Calu3 (cell line): ENCODE data around the gene LRCH2. TPM values are rescaled to one million over a fixed set of nuclear protein-coding genes. Genes with fewer than 3 reads are reported as not detected.

Source experiments
- BruUV-seq: library from RNA; stranded (reverse); fragments of 400-500 nt; replicated peaks from 2 replicates; lab custom pipeline; 2021; lab: Mats Ljungman, UMichigan
- CTCF ChIA-PET: fragments of 300-600 bp; sonication (Branson Sonifier 250); formaldehyde crosslinking; loops from one replicate; lab custom pipeline; 2022; ENCODE audit warnings: antibody characterized with exemption; lab: Charles Lee
- DNase-seq: peaks from one replicate; pipeline ENCODE4 v3.0.0; 2022
- H3K27ac Mint-ChIP-seq: one replicate; pipeline ENCODE4 v1.8.0; 2022; ENCODE audit warnings: mixed read lengths; ENCODE audit not compliant: unreplicated experiment
- H3K27me3 Mint-ChIP-seq: one replicate; pipeline ENCODE4 v1.8.0; 2022; ENCODE audit warnings: mixed read lengths; ENCODE audit not compliant: unreplicated experiment
- H3K36me3 Mint-ChIP-seq: one replicate; pipeline ENCODE4 v1.8.0; 2022; ENCODE audit warnings: mild to moderate bottlenecking, moderate library complexity, mixed read lengths; ENCODE audit not compliant: insufficient read depth, unreplicated experiment
- H3K4me1 Mint-ChIP-seq: one replicate; pipeline ENCODE4 v1.8.0; 2022; ENCODE audit warnings: mild to moderate bottlenecking, low read depth, mixed read lengths; ENCODE audit not compliant: unreplicated experiment
- H3K4me3 Mint-ChIP-seq: one replicate; pipeline ENCODE4 v1.8.0; 2022; ENCODE audit warnings: mild to moderate bottlenecking, low read depth, moderate library complexity, mixed read lengths; ENCODE audit not compliant: unreplicated experiment
- H3K9me3 Mint-ChIP-seq: one replicate; pipeline ENCODE4 v1.8.0; 2022; ENCODE audit warnings: low read depth, mixed read lengths; ENCODE audit not compliant: unreplicated experiment
- intact Hi-C: fragments of 100-400 bp; cut with micrococcal nuclease; formaldehyde crosslinking; loops from one replicate; pipeline ENCODE4 v1.10.0; 2022; ENCODE audit not compliant: unreplicated experiment
- total RNA-seq: library from RNA; stranded (reverse); gene quantifications from 2 replicates; pipeline ENCODE4 v1.2.3, GENCODE V29; 2022
- TF ChIP-seq, protein P1 (sequence below): fragments of 200-600 bp; IDR thresholded peaks from one replicate; pipeline ENCODE4 v1.8.0; 2022; ENCODE audit warnings: antibody characterized with exemption; ENCODE audit not compliant: unreplicated experiment

The LRCH2 gene
- total RNA-seq, 1 experiment from 2014 or later, result not detected

DNA sequence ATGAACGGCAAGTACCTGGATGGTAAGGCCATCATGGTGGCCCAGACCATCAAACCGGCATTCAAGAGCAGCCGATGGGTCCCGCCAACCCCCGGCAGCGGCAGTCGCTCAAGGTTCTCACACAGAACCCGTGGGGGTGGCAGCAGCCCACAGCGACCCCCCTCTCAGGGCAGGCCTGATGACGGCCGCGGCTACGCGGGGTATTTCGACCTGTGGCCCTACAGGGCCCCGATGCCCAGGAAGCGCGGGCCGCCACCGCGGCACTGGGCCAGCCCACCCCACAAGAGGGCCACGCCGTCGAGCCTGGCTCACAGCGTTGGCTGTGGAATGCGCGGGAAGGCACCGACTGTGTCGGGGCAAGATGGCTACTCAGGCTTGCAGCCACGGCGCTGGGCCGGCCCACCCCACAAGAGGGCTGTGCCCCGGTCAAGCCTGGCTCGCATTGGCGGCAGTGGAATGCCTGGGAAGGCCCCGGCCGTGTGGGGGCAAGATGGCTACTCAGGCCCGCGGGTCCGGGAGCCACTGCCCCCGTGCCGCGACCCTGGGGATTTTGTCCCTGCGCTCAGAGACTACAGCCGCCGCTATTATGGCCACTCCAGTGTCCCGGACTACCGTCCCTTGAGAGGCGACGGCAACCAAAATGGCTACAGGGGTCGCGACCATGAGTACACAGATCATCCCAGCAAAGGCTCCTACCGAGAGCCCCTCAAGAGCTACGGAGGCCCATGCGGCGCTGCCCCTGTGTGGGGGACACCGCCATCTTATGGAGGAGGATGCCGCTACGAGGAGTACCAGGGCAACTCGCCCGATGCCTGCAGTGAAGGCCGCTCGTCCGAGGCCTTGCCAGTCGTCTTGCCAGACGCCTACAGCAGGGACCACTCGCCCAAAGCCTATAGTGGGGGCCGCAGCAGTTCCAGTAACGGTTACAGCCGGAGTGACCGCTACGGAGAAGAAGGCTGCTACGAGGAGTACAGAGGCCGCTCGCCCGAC, 44.0 kb downstream of the LRCH2 start:
- no peak for DNase-seq
- Mint-ChIP-seq H3K9me3 (peaks cover 6% of the 10 kb centered on the region), H3K4me1 (no peaks in the 10 kb centered on the region), H3K27me3 (no peaks in the 10 kb centered on the region), H3K36me3 (no peaks in the 10 kb centered on the region), H3K4me3 (no peak overlapping the region), H3K27ac (no peak overlapping the region)
- CTCF ChIA-PET, result no interaction called here
- BruUV-seq, result no TSS peak
- intact Hi-C loops, result no loop called here
- TF ChIP-seq, protein P1, sequence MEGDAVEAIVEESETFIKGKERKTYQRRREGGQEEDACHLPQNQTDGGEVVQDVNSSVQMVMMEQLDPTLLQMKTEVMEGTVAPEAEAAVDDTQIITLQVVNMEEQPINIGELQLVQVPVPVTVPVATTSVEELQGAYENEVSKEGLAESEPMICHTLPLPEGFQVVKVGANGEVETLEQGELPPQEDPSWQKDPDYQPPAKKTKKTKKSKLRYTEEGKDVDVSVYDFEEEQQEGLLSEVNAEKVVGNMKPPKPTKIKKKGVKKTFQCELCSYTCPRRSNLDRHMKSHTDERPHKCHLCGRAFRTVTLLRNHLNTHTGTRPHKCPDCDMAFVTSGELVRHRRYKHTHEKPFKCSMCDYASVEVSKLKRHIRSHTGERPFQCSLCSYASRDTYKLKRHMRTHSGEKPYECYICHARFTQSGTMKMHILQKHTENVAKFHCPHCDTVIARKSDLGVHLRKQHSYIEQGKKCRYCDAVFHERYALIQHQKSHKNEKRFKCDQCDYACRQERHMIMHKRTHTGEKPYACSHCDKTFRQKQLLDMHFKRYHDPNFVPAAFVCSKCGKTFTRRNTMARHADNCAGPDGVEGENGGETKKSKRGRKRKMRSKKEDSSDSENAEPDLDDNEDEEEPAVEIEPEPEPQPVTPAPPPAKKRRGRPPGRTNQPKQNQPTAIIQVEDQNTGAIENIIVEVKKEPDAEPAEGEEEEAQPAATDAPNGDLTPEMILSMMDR, result no peak

DNA sequence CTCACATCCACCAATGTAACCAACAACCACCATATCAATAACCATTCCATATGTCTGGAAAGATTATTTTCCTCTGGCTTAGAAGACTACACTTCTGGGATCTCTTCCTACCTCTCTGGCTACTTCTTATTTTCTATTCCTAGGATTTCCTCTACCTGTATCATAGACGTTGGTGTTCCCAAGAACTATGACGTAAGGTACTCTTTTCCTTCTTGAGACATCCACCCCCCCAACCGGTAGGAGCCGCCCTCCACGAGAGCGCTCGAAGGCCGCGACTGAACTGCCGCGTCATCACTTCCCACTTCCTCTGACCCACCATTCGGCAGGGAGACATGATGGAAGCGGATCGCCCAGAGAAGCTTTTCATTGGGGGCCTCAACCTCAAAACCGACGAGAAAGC, 44.8 kb downstream of the LRCH2 start, which contains the start of gene RBMXL3:
TSS of gene RBMXL3 (plus strand) at position 301 of the 400 bp plus-strand sequence. CDS start at position 333, 32 bp downstream.
- no peak for DNase-seq
- no TSS peak for BruUV-seq
- Mint-ChIP-seq H3K9me3 (peaks cover 6% of the 10 kb centered on the region), H3K36me3 (no peaks in the 10 kb centered on the region), H3K27me3 (no peaks in the 10 kb centered on the region), H3K27ac (no peak within 1 kb of the TSS), H3K4me3 (no peak within 1 kb of the TSS), H3K4me1 (no peaks in the 10 kb centered on the region)
- CTCF ChIA-PET, result no interaction called here
- intact Hi-C loops, result no loop called here
- TF ChIP-seq, protein P1, result no peak

DNA sequence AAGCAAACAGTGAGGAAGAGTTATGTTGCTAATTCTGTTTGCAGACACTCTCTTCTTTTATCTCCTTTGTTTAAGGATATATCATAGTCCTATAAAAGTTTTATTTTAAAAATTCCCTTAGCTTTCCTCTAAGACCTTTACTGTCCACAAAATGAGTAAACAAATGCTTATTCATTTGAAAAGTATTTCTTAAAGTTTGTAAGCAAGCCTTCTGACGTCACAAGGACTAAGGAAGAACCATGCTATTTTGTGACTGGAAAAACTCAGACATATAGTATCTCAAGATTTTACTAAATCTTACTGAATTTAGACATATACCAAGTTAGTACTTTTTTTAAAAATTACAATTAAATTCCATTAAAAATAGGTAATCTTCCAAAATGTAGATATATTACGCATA, 49.9 kb downstream of the LRCH2 start:
- CTCF ChIA-PET, result no interaction called here
- H3K27me3 Mint-ChIP-seq, result no peaks in the 10 kb centered on the region
- TF ChIP-seq, protein P1, result no peak
- peaks cover under 1% of the 10 kb centered on the region for H3K9me3 Mint-ChIP-seq
- no TSS peak for BruUV-seq
- H3K36me3 Mint-ChIP-seq, result no peaks in the 10 kb centered on the region
- H3K27ac Mint-ChIP-seq, result no peak overlapping the region
- no peak for DNase-seq
- no peak overlapping the region for H3K4me3 Mint-ChIP-seq
- no peaks in the 10 kb centered on the region for H3K4me1 Mint-ChIP-seq
- intact Hi-C loops, result no loop called here

DNA sequence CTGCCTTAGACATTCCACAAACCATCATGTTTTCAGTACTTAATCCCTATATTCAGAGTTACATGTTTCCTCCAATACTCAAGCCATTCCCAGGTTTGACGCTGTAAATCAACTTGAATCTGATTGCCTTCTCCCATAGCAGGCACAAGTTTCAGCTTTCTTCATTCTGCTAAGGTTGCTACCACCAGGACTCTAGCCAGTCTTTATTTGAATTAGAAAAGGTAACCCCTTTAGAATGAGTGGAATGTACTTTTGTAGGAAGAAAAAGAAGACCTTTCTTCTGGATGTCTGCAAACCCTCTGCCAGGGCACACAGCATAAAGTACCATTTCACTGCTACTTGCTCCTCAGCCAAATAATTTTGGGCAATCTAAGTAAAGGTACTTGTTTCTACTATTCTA, 55.4 kb downstream of the LRCH2 start:
- Mint-ChIP-seq H3K4me1 (no peaks in the 10 kb centered on the region), H3K27ac (no peak overlapping the region)
- no TSS peak for BruUV-seq

More for the DNA sequence above, 55.4 kb downstream of the LRCH2 start:
- Mint-ChIP-seq H3K9me3 (no peaks in the 10 kb centered on the region), H3K27me3 (no peaks in the 10 kb centered on the region), H3K36me3 (no peaks in the 10 kb centered on the region), H3K4me3 (no peak overlapping the region)
- intact Hi-C loops, result no loop called here
- CTCF ChIA-PET, result no interaction called here
- TF ChIP-seq, protein P1, result no peak
- DNase-seq, result no peak
